WTC11 (cell line): ENCODE measurements around the gene SLC4A11. TPM values are rescaled to one million over a fixed set of nuclear protein-coding genes. Genes with fewer than 3 reads are reported as not detected.

ENCODE experiments used
- ATAC-seq: fragments of 200-7000 bp; cut with Tn5 transposase; 2 replicates; pipeline ENCODE4 v1.10.0; 2021; ENCODE audit warnings: mild to moderate bottlenecking, moderate library complexity
- CTCF ChIA-PET: fragments of 300-600 bp; sonication (Branson Sonifier 250); formaldehyde crosslinking; loops from one replicate; lab custom pipeline; 2021; ENCODE audit warnings: antibody characterized with exemption; lab: Charles Lee
- POLR2A ChIA-PET: fragments of 350-600 bp; sonication (Branson Sonifier 250); formaldehyde crosslinking; loops from one replicate; lab custom pipeline; 2021; ENCODE audit warnings: antibody characterized with exemption; lab: Charles Lee
- DNase-seq: peaks from one replicate; pipeline ENCODE4 v3.0.0; 2021; ENCODE audit warnings: low spot score
- H3K27ac Mint-ChIP-seq: 2 replicates; pipeline ENCODE4 v1.8.0; 2021; ENCODE audit warnings: mixed read lengths
- H3K27me3 Mint-ChIP-seq: 2 replicates; pipeline ENCODE4 v1.8.0; 2021; ENCODE audit warnings: low read depth, mild to moderate bottlenecking, moderate library complexity, mixed read lengths
- H3K36me3 Mint-ChIP-seq: 2 replicates; pipeline ENCODE4 v1.8.0; 2021; ENCODE audit warnings: mixed read lengths
- H3K4me1 Mint-ChIP-seq: 2 replicates; pipeline ENCODE4 v1.8.0; 2022; ENCODE audit warnings: mixed read lengths
- H3K4me3 Mint-ChIP-seq: 2 replicates; pipeline ENCODE4 v1.8.0; 2021; ENCODE audit warnings: mild to moderate bottlenecking, moderate library complexity, mixed read lengths
- H3K9me3 Mint-ChIP-seq: 2 replicates; pipeline ENCODE4 v1.8.0; 2021; ENCODE audit warnings: mixed read lengths
- ATF1 ChIP-seq: sonication (generic); formaldehyde crosslinking; IDR thresholded peaks from 2 replicates; pipeline ENCODE4 v1.8.1; 2023; ENCODE audit warnings: mild to moderate bottlenecking, moderate library complexity, missing genetic modification reagents
- ATF2 ChIP-seq: sonication (generic); formaldehyde crosslinking; IDR thresholded peaks from 2 replicates; pipeline ENCODE4 v1.8.1; 2022; ENCODE audit warnings: low read depth, missing genetic modification reagents, borderline replicate concordance
- CREB1 ChIP-seq: sonication (generic); formaldehyde crosslinking; IDR thresholded peaks from 2 replicates; pipeline ENCODE4 v1.8.0; 2023; ENCODE audit warnings: mild to moderate bottlenecking, missing genetic modification reagents
- E2F5 ChIP-seq: sonication (generic); formaldehyde crosslinking; IDR thresholded peaks from 2 replicates; pipeline ENCODE4 v1.8.1; 2022; ENCODE audit warnings: mild to moderate bottlenecking, moderate library complexity, missing genetic modification reagents
- ESRRA ChIP-seq: sonication (generic); formaldehyde crosslinking; IDR thresholded peaks from 2 replicates; pipeline ENCODE4 v1.8.1; 2022; ENCODE audit warnings: mild to moderate bottlenecking, missing genetic modification reagents, borderline replicate concordance
- FOXJ3 ChIP-seq: sonication (generic); formaldehyde crosslinking; IDR thresholded peaks from 2 replicates; pipeline ENCODE4 v1.9.0; 2021; ENCODE audit warnings: missing genetic modification reagents, mild to moderate bottlenecking, borderline replicate concordance
- FOXP4 ChIP-seq: sonication (generic); formaldehyde crosslinking; IDR thresholded peaks from 2 replicates; pipeline ENCODE4 v1.8.0; 2022; ENCODE audit warnings: mild to moderate bottlenecking, missing genetic modification reagents
- HMGA2 ChIP-seq: fragments of 250-450 bp; sonication (Bioruptor Pico); IDR thresholded peaks from 2 replicates; pipeline ENCODE4 v1.4.0; 2021; ENCODE audit warnings: mild to moderate bottlenecking, moderate library complexity
- JUN ChIP-seq: sonication (generic); formaldehyde crosslinking; IDR thresholded peaks from 2 replicates; pipeline ENCODE4 v1.8.0; 2023; ENCODE audit warnings: mild to moderate bottlenecking, missing genetic modification reagents
- NFYB ChIP-seq: sonication (generic); formaldehyde crosslinking; conservative IDR thresholded peaks from 2 replicates; pipeline ENCODE4 v1.8.0; 2022; ENCODE audit warnings: low read depth, missing genetic modification reagents
- PREB ChIP-seq: sonication (generic); formaldehyde crosslinking; IDR thresholded peaks from 2 replicates; pipeline ENCODE4 v1.8.1; 2022; ENCODE audit warnings: mild to moderate bottlenecking, missing genetic modification reagents, moderate library complexity, borderline replicate concordance
- RELA ChIP-seq: sonication (generic); formaldehyde crosslinking; IDR thresholded peaks from 2 replicates; pipeline ENCODE4 v1.8.1; 2022; ENCODE audit warnings: missing genetic modification reagents, mild to moderate bottlenecking, borderline replicate concordance
- SOX15 ChIP-seq: fragments of 250-450 bp; sonication (Bioruptor Pico); IDR thresholded peaks from 2 replicates; pipeline ENCODE4 v1.9.0; 2021; ENCODE audit warnings: mild to moderate bottlenecking
- TP53 ChIP-seq: sonication (generic); formaldehyde crosslinking; IDR thresholded peaks from 2 replicates; pipeline ENCODE4 v1.8.1; 2023; ENCODE audit warnings: mild to moderate bottlenecking, missing genetic modification reagents
- ZNF121 ChIP-seq: sonication (generic); formaldehyde crosslinking; IDR thresholded peaks from 2 replicates; pipeline ENCODE4 v1.8.0; 2023; ENCODE audit warnings: missing genetic modification reagents
- ZNF219 ChIP-seq: sonication (generic); formaldehyde crosslinking; IDR thresholded peaks from 2 replicates; pipeline ENCODE4 v1.8.0; 2023; ENCODE audit warnings: missing genetic modification reagents, mild to moderate bottlenecking, borderline replicate concordance
- ZNF317 ChIP-seq: sonication (generic); formaldehyde crosslinking; IDR thresholded peaks from 2 replicates; pipeline ENCODE4 v1.8.1; 2023; ENCODE audit warnings: low read depth, mild to moderate bottlenecking, moderate library complexity, missing genetic modification reagents, borderline replicate concordance
- ZNF396 ChIP-seq: fragments of 250-450 bp; sonication (Bioruptor Pico); IDR thresholded peaks from 2 replicates; pipeline ENCODE4 v1.8.0; 2021; ENCODE audit warnings: mild to moderate bottlenecking, moderate library complexity, borderline replicate concordance
- ZNF423 ChIP-seq: fragments of 250-450 bp; sonication (Bioruptor Pico); IDR thresholded peaks from 2 replicates; pipeline ENCODE4 v2.1.2; 2022; ENCODE audit warnings: mild to moderate bottlenecking, moderate library complexity
- ZSCAN18 ChIP-seq: fragments of 250-450 bp; sonication (Bioruptor Pico); IDR thresholded peaks from 2 replicates; pipeline ENCODE4 v2.1.2; 2022; ENCODE audit warnings: mild to moderate bottlenecking, moderate library complexity
- total RNA-seq: library from RNA; stranded (reverse); gene quantifications from 3 replicates; pipeline ENCODE4 v1.2.3, GENCODE V29; 2021
- TF ChIP-seq, protein P1 (sequence below): sonication (generic); formaldehyde crosslinking; IDR thresholded peaks from 2 replicates; pipeline ENCODE4 v1.8.0; 2022; ENCODE audit warnings: mild to moderate bottlenecking, missing genetic modification reagents
- TF ChIP-seq, protein P2 (sequence below): sonication (generic); formaldehyde crosslinking; IDR thresholded peaks from 2 replicates; pipeline ENCODE4 v1.8.0; 2023; ENCODE audit warnings: missing genetic modification reagents

SLC4A11 gene
- total RNA-seq, 1 experiment from 2014 or later, result 39.5 TPM

GRCh38 chr20:3199976-3200755 is 38.8 kb downstream of the SLC4A11 start:
- Mint-ChIP-seq H3K36me3 (peaks cover 51% of the 10 kb centered on the region), H3K9me3 (no peaks in the 10 kb centered on the region), H3K4me3 (no peak overlapping the region), H3K4me1 (peaks cover 5% of the 10 kb centered on the region), H3K27me3 (no peaks in the 10 kb centered on the region), H3K27ac (peak overlapping the region; percentile 19; the same call in 1 of the 2 replicates)
- ATAC-seq, result no peak
- ChIA-PET POLR2A (no interaction called here), CTCF (interaction anchor here (0.6 to 1.3 kb wide), 6 partner anchors 17 to 147 kb away, joined by 3 to 6 read pairs (median 4); no protein-coding TSS in a partner anchor)
- no peak for TF ChIP-seq TP53 (CRISPR knock-in tag)
- no peak for DNase-seq

DNA sequence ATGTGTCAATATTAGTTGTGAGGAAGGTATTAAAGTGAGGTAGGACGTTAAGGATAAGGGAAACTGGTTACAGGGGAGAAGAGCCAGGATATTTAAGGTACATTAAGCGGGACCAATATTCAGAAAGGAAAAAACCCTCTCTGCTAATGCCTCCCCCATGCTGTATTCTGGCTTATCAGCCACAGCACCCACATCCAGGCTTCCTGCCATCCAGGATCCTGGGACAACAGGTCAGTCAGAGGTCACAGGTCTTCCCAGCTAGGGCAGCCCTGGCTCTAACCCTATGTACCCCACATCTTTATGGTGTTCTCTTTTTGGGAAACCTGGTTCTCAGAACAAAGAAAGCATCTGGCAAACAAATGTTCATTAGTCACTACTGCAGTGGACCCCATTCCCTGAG is 39.8 kb downstream of the SLC4A11 start:
- no peak for DNase-seq
- TF ChIP-seq HMGA2 (CRISPR knock-in tag) (no peak), E2F5 (CRISPR knock-in tag) (no peak), SOX15 (CRISPR knock-in tag) (no peak), CREB1 (CRISPR knock-in tag) (no peak), ZNF317 (CRISPR knock-in tag) (no peak)
- TF ChIP-seq, protein P1, sequence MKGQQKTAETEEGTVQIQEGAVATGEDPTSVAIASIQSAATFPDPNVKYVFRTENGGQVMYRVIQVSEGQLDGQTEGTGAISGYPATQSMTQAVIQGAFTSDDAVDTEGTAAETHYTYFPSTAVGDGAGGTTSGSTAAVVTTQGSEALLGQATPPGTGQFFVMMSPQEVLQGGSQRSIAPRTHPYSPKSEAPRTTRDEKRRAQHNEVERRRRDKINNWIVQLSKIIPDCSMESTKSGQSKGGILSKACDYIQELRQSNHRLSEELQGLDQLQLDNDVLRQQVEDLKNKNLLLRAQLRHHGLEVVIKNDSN (CRISPR knock-in tag), result no peak
- TF ChIP-seq, all 79 proteins: peak for 0
- no peak for ATAC-seq
- ChIA-PET POLR2A (no interaction called here), CTCF (no interaction called here)
- Mint-ChIP-seq H3K9me3 (no peaks in the 10 kb centered on the region), H3K4me1 (peaks cover 5% of the 10 kb centered on the region), H3K27me3 (no peaks in the 10 kb centered on the region), H3K4me3 (no peak overlapping the region), H3K36me3 (peaks cover 54% of the 10 kb centered on the region), H3K27ac (no peak overlapping the region)

GRCh38 chr20:3195590-3196237 is 43.3 kb downstream of the SLC4A11 start:
- POLR2A ChIA-PET, result interaction anchor here (0.7 kb wide), 1 partner anchor 11 kb away, joined by 3 read pairs; no protein-coding TSS in a partner anchor
- ATAC-seq (no peak), DNase-seq (no peak)
- Mint-ChIP-seq H3K36me3 (peaks cover 70% of the 10 kb centered on the region), H3K9me3 (no peaks in the 10 kb centered on the region), H3K4me1 (no peaks in the 10 kb centered on the region), H3K27me3 (no peaks in the 10 kb centered on the region), H3K4me3 (no peak overlapping the region), H3K27ac (no peak overlapping the region)
- CTCF ChIA-PET, result no interaction called here
- TF ChIP-seq PREB (CRISPR knock-in tag) (no peak), FOXP4 (no peak), ZNF396 (CRISPR knock-in tag) (no peak), FOXJ3 (CRISPR knock-in tag) (no peak), ATF1 (CRISPR knock-in tag) (no peak), RELA (CRISPR knock-in tag) (no peak), ESRRA (CRISPR knock-in tag) (no peak), JUN (CRISPR knock-in tag) (no peak), ZSCAN18 (CRISPR knock-in tag) (no peak), HMGA2 (CRISPR knock-in tag) (no peak), ZNF219 (CRISPR knock-in tag) (no peak), ZNF121 (CRISPR knock-in tag) (no peak), ZNF423 (no peak), NFYB (CRISPR knock-in tag) (no peak), ATF2 (no peak), TP53 (CRISPR knock-in tag) (no peak)
- TF ChIP-seq, protein P2, sequence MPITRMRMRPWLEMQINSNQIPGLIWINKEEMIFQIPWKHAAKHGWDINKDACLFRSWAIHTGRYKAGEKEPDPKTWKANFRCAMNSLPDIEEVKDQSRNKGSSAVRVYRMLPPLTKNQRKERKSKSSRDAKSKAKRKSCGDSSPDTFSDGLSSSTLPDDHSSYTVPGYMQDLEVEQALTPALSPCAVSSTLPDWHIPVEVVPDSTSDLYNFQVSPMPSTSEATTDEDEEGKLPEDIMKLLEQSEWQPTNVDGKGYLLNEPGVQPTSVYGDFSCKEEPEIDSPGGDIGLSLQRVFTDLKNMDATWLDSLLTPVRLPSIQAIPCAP, result no peak
